GM12801 (cell line): ENCODE data around the gene SLC8A3.

Source experiments
- CTCF ChIP-seq: IDR thresholded peaks from one replicate; pipeline ENCODE4 v1.5.1; 2011; ENCODE audit warnings: control low read depth; ENCODE audit not compliant: insufficient read length; ENCODE audit errors: extremely low read depth

SLC8A3 gene

GRCh38 chr14:70183991-70184390 is 4.8 kb downstream of the SLC8A3 start:
- no peak for TF ChIP-seq CTCF

GRCh38 chr14:70181276-70181675 is 7.5 kb downstream of the SLC8A3 start:
- no peak for TF ChIP-seq CTCF

- no peak for TF ChIP-seq CTCF
Observed at GRCh38 chr14:70180718-70181117, 8.0 kb downstream of the SLC8A3 start.

GRCh38 chr14:70177081-70177800 is 11.5 kb downstream of the SLC8A3 start:
- no peak for TF ChIP-seq CTCF

GRCh38 chr14:70173569-70173968 is 15.2 kb downstream of the SLC8A3 start:
- no peak for TF ChIP-seq CTCF

- TF ChIP-seq CTCF = no peak
Observed at GRCh38 chr14:70171726-70172125, 17.0 kb downstream of the SLC8A3 start.

- TF ChIP-seq CTCF = no peak
Observed at GRCh38 chr14:70170976-70171375, 17.8 kb downstream of the SLC8A3 start.
